Stimulated activated naive CD8-positive, alpha-beta T cell treated with anti-CD3 and anti-CD28 coated beads, Interleukin-15, amount 100 ng/mL, for 72 hours (primary cell): ENCODE measurements around the gene WDR86.

Experiments
- ATAC-seq: fragments of 150-1000 bp; cut with Tn5 transposase; 2 replicates; pipeline ENCODE4 v1.10.0; 2021; ENCODE audit warnings: mild to moderate bottlenecking, moderate library complexity
- DNase-seq, 2 donors: peaks; one replicate each; pipeline ENCODE4 v3.0.0; 2021 to 2022
- H3K27ac Mint-ChIP-seq, 2 donors: one replicate each; pipeline ENCODE4 v1.8.0; 2022; ENCODE audit warnings: mild to moderate bottlenecking in 2 of 2, mixed read lengths in 2 of 2, moderate library complexity in 2 of 2
- H3K27me3 Mint-ChIP-seq: one replicate; pipeline ENCODE4 v1.8.0; 2022; ENCODE audit warnings: mixed read lengths
- H3K4me1 Mint-ChIP-seq: one replicate; pipeline ENCODE4 v1.8.0; 2022; ENCODE audit warnings: mild to moderate bottlenecking, mixed read lengths
- H3K4me3 Mint-ChIP-seq, 2 donors: one replicate each; pipeline ENCODE4 v1.8.0; 2022; ENCODE audit warnings: mild to moderate bottlenecking in 2 of 2, mixed read lengths in 2 of 2, moderate library complexity in 1 of 2
- H3K9me3 Mint-ChIP-seq, 2 donors: one replicate each; pipeline ENCODE4 v1.8.0; 2022; ENCODE audit warnings: mixed read lengths in 2 of 2

Gene WDR86

DNA sequence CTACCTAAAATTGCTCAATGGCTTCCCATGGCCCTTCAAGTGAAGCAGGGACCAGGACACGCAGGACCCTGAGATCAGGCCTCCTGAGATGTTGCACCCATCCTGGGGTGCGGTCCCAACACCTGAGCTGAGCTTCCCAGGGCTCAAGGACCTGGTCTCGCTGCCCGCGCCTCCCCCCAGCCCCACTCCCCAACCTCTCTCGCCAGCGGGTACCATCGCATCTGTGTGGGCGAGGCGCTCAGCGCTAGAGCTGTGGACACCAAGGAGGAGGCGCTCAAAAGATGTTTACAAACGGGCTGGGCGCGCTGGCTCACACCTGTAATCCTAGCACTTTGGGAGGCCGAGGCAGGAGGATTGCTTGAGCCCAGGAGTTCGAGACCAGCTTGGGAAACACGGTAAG lies 37.5 kb upstream of the WDR86 start:
- DNase-seq (no peak), ATAC-seq (no peak)
- Mint-ChIP-seq H3K9me3 (no peaks in the 10 kb centered on the region), H3K27me3 (peaks cover 20% of the 10 kb centered on the region), H3K4me3 (peak overlapping the region in 1 of 2 donors; percentile 6), H3K27ac (no peak overlapping the region), H3K4me1 (peaks cover 14% of the 10 kb centered on the region)

DNA sequence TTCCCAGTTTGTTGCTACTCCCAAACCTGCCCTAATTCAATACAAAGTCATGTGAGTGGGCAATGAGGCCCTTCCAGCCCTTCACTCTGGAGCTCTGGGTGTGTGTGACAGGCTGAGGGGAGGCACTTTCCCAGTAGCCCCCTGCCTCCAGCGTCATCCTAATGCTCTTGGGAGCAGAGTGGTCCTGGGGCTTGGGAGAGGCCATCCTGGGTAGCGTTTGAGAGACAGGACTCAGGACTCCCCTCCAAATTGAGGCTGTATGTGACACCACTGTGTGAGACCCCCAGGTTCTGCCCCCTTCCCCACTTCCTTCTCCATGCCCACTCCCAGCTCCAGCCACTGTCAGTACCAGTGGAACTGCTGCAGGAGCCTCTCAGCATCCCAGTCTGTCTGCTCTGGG lies 36.6 kb upstream of the WDR86 start:
- H3K27me3 Mint-ChIP-seq, result peaks cover 20% of the 10 kb centered on the region
- no peak overlapping the region for H3K27ac Mint-ChIP-seq
- H3K4me1 Mint-ChIP-seq, result peaks cover 23% of the 10 kb centered on the region
- no peaks in the 10 kb centered on the region for H3K9me3 Mint-ChIP-seq
- ATAC-seq (no peak), DNase-seq (no peak)
- no peak overlapping the region for H3K4me3 Mint-ChIP-seq

DNA sequence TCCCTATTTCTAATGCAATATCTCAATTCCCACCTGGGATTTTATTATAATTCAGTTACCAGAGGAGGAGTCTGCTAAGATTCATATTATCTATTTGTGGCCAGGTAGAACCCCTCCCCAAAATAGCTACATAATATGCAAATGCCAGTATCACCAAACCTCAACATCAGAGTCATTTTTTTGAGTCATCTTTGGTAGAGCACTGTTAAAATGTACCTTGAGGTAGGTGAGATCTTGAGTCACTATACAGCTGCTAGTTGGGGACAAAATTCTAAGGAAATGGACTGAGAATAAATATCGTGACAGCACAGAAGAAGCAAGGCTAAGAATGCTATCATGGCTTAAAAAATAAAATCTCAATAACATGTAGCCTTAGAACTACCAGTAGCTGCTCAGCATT lies 34.8 kb upstream of the WDR86 start:
- DNase-seq (no peak), ATAC-seq (peak; percentile 39)
- H3K4me1 Mint-ChIP-seq, result peaks cover 38% of the 10 kb centered on the region
- H3K4me3 Mint-ChIP-seq, result no peak overlapping the region
- no peak overlapping the region for H3K27ac Mint-ChIP-seq
- H3K9me3 Mint-ChIP-seq, result no peaks in the 10 kb centered on the region
- H3K27me3 Mint-ChIP-seq, result peaks cover 4% of the 10 kb centered on the region

DNA sequence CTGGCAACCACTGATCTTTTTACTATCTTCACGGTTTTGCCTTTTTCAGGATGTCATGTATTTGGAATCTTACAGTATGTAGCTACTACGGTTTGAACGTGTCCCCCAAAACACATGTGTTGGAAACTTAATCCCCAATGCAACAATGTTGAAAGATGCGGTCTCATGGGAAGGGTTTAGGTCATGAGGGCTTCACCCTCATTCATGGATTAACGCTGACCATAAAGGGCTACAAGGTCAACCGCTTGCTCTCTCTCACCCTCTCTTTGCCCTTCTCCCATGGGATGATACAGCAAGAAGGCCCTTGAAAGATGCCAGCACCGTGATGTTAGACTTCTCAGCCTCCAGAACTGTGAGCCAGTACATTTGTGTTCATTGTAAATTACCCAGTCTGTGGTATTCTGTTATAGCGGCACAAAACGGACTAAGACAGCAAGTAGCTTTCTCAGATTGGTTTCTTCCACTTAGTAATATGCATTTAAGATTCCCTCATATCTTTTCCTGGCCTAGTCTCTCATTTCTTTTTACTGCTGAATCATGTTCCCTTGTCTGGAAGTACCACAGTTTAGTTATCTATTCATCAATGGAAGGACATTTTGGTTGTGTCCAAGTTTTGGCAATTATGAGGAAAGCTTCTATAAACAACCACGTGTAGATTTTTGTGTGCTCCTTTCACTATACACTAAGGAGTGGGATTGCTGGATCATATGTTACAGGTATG lies 33.1 kb upstream of the WDR86 start:
- Mint-ChIP-seq H3K27ac (no peak overlapping the region), H3K4me3 (no peak overlapping the region), H3K27me3 (no peaks in the 10 kb centered on the region), H3K9me3 (no peaks in the 10 kb centered on the region), H3K4me1 (peaks cover 44% of the 10 kb centered on the region)
- ATAC-seq, result no peak
- DNase-seq, result no peak

DNA sequence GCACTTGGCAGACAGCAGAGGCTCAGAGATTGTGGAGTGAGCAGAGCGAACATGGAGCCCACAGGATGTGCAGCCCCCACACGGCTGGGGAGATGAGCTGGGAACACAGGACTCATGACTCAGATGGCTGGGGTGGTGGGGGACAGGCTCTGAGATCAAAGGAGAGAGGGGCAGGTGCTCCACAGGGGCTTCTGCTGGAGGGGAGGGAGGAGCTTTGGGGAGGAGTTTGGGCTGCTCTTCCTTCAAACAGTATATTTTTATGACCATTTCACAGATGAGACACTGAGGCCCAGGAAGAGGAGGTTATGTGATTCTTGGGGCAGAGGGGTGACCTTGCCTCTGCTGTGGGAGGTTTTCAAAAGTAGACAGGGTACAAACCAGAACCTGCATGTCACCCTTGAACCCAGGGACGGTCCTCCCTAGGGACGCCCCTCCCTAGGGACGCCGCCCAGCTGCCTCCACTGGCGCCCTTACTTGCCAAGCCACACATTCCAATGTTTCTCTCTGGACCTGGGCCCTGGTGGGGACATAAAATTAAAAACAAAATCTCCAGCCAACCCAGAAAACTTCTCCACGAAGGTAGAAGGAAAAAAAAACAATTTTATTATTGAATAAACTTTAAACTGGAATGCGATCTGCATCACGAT lies 31.1 kb upstream of the WDR86 start:
- ATAC-seq, result peak; percentile 18
- peaks cover 44% of the 10 kb centered on the region for H3K4me1 Mint-ChIP-seq
- peak overlapping the region; percentile 68 to 77 for H3K4me3 Mint-ChIP-seq
- no peaks in the 10 kb centered on the region for H3K27me3 Mint-ChIP-seq
- H3K27ac Mint-ChIP-seq, result peak overlapping the region; percentile 72 to 77
- no peak for DNase-seq
- H3K9me3 Mint-ChIP-seq, result no peaks in the 10 kb centered on the region

DNA sequence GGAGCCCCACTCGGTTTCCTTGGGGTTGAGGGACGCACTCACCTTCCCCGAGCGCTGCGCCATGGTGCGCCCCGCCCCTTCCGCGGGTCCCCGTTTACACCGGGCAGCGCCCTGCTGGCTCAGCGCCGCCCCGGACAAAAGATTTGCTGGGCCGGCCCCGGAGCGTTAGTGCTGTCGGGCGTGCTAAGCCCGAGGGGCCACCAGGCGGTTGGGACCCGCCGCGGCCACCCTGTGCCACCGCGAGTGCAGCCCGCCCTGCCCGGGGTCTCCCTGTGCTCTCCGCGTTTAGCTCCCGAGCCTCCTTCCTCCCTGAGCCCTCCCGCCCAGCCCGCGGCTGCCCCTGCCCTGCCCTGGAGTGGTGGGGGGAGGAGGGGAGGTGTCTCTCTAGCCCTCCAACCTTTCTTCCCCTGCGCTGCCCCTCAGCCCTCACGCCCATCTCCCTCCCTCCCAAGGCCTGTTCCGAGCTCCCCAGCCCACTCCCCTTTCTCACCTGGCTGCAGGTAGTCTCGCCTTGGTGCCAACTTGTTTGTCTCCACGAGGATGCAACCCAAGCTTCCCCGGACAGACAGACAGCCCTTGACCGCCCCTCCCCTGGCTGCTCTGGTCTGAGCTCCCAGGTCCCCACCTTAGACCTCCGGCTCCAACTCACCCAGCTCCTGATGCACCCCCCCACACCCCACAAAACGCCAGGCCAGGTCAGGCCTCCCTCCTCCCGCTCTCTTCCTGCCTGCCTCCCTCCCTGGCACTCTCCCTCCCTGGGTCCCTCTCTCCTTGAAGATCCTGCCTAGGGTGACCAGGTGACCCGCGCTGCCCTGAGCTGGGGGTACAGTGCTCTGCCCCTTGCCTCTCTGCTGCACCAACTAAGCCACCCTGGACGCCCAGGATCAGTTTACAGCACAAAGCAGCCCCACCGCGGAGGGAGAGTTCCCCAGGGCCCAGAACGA lies 30.3 kb upstream of the WDR86 start, which contains the start of gene CRYGN:
CRYGN (minus strand) TSS at position 287 of the 944 bp plus-strand sequence; CDS start at position 63, 224 bp downstream.
- H3K4me1 Mint-ChIP-seq, result peaks cover 44% of the 10 kb centered on the region
- peak within 1 kb of the TSS; percentile 72 to 77 for H3K27ac Mint-ChIP-seq
- H3K27me3 Mint-ChIP-seq, result no peaks in the 10 kb centered on the region
- DNase-seq (no peak), ATAC-seq (peak; percentile 51)
- H3K9me3 Mint-ChIP-seq, result no peaks in the 10 kb centered on the region
- peak within 1 kb of the TSS; percentile 68 to 77 for H3K4me3 Mint-ChIP-seq

DNA sequence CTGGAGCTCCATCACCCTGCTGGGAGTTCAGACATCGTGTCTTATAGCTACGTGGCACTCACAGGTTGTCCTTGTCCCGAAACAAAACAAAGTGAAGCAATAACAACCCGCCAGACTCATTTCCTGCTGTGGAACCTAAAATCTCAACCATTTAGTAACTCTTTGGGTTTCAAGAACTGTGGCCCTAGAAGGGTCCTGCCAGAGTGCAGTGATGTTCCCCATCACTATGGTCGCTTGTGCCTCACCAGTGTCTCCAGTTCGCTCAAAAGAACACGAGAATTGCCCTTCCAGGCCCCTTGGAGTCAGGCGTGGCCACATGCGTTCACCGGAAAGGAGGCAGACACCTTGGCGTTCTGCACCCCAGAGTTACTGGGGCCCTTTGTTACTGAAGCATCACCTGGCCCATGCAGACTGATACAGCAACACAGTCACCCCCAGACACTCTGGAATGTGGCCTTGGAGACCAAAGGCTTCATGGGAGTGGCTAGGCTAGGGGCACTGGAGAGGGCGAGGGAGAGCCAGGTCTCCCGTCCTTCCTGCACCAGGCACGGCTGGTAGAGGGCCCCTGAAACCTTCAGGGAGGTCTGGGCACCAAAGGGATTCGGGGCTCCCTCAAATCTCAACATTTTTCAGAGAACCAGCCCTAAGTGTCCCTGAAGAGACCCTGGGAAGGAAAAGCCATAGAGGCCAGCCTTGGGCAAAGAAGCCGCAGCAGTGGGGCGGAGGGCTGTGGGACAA lies 29.2 kb upstream of the WDR86 start:
- H3K4me1 Mint-ChIP-seq, result peaks cover 36% of the 10 kb centered on the region
- no peaks in the 10 kb centered on the region for H3K9me3 Mint-ChIP-seq
- no peak overlapping the region for H3K27ac Mint-ChIP-seq
- no peaks in the 10 kb centered on the region for H3K27me3 Mint-ChIP-seq
- ATAC-seq (no peak), DNase-seq (no peak)
- H3K4me3 Mint-ChIP-seq, result peak overlapping the region; percentile 68 to 77

DNA sequence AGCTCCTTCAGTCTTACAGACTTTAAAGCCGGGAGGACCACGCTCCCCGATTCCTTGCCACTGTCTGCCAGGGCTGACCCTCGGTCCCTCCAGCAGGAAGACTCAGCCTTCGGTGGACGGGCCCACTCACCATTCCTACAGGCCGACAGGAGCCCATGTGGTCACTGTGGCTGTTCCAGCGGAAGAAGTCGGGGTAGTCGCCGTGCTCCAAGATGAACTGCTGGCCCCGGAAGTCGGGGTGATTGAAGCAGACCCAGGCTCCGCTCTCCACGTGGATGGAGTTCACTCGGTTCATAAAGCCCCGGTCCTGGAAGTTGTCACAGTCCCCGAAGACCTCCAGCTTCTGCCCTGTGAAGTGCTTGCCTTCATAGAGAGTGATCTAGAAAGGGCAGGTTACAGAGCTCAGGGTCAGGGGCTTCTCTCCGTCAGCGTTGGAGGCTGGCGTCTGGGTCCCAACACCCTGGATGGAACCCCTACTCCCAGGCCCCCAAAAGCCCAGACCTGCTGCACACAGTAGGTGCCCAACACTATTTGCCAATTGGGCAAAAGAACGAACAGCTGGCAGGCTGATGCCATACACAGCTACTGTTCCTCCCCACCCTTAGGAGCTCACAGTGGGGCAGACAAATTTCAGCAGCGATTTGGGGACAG lies 28.2 kb upstream of the WDR86 start:
- ATAC-seq (no peak), DNase-seq (no peak)
- H3K4me3 Mint-ChIP-seq, result no peak overlapping the region
- H3K9me3 Mint-ChIP-seq, result no peaks in the 10 kb centered on the region
- H3K27ac Mint-ChIP-seq, result no peak overlapping the region
- H3K27me3 Mint-ChIP-seq, result no peaks in the 10 kb centered on the region
- peaks cover 47% of the 10 kb centered on the region for H3K4me1 Mint-ChIP-seq

DNA sequence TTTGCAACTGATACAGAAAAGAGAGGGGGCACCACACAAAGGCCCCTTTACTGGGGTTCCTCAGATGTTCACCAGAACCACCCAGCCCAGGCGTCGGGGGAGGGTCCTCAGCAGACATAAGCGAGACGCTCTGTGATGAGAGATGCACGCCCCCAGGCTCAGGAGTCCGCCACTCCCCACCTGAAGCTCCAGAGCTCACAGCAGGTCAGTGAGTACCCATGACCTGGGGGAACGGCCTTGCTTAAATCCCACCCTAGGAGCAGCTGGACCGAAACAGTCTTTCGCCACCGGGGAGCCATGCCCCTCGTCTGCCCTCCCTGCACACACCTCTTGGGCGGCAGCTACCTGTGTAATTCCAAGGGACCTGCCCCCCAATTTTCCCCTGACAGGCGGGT lies 27.3 kb upstream of the WDR86 start:
- no peak overlapping the region for H3K4me3 Mint-ChIP-seq
- no peaks in the 10 kb centered on the region for H3K9me3 Mint-ChIP-seq
- no peak for DNase-seq
- ATAC-seq, result no peak
- H3K4me1 Mint-ChIP-seq, result peaks cover 54% of the 10 kb centered on the region
- no peaks in the 10 kb centered on the region for H3K27me3 Mint-ChIP-seq
- H3K27ac Mint-ChIP-seq, result no peak overlapping the region

DNA sequence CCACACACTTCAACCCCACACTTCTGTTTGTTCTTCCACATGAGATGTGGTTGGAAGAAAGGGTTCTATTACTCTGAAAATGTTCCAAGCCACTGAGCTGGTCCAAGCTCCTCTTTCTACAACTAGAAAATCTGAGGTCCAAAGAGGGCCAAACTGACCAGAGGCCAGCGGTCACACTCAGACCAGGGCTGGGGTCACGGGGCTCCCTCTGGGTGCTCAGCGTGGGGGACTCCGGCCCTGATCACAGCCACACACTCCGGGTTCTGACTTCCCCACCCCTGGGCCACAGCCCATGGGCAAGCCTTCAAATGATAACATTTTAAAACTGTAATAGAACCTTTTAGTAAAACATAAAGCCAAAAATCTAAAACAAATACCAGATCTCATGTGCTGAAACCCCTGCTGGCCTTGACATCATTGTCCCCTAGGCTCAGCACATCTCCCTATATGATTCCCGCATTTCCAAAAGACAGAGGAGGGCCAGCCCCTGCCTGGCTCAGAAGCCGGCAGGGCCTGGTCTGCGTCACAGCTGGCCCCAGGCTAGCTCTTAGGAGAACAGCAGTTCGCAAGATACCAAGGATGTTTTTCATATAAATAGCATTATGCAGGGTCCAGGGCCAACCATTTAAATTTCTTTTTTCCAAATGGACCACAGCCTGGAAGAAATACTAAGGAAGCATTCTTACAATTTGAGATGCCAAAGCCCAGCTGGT lies 26.8 kb upstream of the WDR86 start:
- Mint-ChIP-seq H3K27ac (no peak overlapping the region), H3K27me3 (no peaks in the 10 kb centered on the region), H3K4me1 (peaks cover 54% of the 10 kb centered on the region), H3K4me3 (no peak overlapping the region), H3K9me3 (no peaks in the 10 kb centered on the region)
- DNase-seq (no peak), ATAC-seq (no peak)

DNA sequence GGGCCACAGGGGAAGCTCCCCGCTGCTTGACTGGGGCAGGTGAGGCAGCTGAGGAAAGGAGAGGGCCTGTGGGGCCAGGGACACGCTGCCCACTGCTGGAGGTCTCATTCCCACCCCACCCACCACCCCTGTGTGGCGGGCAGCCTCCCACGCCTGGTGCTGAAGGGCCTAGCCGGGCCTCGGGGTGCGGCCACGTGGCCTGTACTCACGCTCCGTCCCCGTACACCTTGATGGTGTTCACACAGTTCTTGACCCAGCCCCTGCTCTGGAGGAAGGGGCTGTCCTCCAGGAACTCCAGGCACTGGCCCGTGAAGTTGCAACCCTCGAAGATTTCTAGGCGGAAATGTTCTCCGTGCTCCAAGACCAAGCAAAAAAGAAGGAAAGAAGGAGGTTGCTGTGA lies 26.1 kb upstream of the WDR86 start:
- no peaks in the 10 kb centered on the region for H3K9me3 Mint-ChIP-seq
- no peak overlapping the region for H3K27ac Mint-ChIP-seq
- H3K4me3 Mint-ChIP-seq, result no peak overlapping the region
- H3K4me1 Mint-ChIP-seq, result peaks cover 54% of the 10 kb centered on the region
- DNase-seq, result no peak
- no peak for ATAC-seq
- H3K27me3 Mint-ChIP-seq, result no peaks in the 10 kb centered on the region

DNA sequence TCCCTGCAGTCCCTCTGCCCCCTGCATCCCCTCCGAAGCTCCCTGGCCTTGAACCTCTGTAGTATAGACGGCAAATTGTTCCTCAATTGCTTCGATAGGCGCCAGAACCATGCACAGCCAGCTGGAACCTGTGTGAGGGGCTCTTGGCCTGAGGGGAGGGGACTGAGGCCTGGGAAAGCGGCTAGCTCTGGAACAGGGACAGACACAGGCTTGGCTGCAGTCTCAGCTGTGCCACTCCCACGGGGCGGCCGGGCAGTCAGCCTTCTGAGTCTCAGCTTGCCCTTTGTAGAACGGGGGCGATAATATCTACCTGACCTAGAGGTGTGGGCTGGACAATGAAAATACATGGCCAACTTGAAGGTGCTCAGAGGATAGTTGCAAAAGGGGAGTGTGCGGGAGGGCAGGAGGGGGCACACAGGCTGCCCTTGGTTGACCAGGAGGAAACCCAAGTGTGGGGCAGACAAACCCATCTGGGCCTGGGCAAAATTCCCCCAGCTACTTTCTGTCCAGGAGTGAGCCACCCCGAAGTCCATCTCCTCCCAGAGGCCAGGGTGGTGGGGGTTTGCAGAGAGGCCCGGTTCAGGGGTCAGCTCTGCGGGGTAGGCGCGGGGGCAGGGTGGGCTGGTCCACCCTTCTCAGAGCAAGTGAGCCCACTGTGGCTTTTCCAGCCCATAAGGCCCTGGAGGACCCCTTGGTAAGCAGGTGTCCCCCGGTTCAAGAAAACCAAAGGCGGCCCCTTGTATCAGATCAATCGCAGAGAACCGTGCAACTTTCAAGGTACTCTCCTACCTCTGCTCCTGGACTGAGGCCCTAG lies 25.5 kb upstream of the WDR86 start:
- Mint-ChIP-seq H3K27ac (peak overlapping the region in 1 of 2 donors; percentile 89), H3K27me3 (no peaks in the 10 kb centered on the region), H3K9me3 (no peaks in the 10 kb centered on the region), H3K4me3 (no peak overlapping the region), H3K4me1 (peaks cover 54% of the 10 kb centered on the region)
- ATAC-seq (no peak), DNase-seq (no peak)

DNA sequence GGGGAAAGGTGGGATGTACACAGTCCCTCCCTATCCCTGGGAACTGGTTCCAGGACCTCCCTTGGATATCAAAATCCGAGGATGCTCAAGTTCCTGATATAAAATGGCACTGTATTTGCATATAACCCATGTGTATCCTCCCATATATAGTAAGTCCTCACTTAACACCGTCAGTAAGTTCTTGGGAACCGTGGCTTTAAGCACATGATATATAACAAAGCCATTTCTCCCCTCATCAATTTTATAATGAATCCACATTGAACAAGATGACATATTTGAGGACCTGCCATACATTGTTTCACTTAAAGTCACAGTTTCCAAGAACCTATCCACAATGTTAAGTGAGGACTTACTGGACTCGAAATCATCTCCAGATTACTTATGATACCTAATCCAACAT lies 24.7 kb upstream of the WDR86 start:
- Mint-ChIP-seq H3K4me1 (peaks cover 54% of the 10 kb centered on the region), H3K27me3 (no peaks in the 10 kb centered on the region), H3K4me3 (no peak overlapping the region), H3K27ac (peak overlapping the region in 1 of 2 donors; percentile 52), H3K9me3 (no peaks in the 10 kb centered on the region)
- ATAC-seq, result no peak
- no peak for DNase-seq
